Mesenchymal stem cell (in vitro differentiated cells and primary cell): ENCODE measurements around the gene PHC2.

ENCODE experiments used
- DNase-seq: peaks from one replicate; pipeline ENCODE4 v3.0.0-alpha.2; 2013
- H2AFZ ChIP-seq: one replicate; pipeline ENCODE4 v1.6.1; 2013; ENCODE audit warnings: low read depth, mild to moderate bottlenecking, control low read depth, inconsistent platforms, low read length, moderate library complexity
- H2AK5ac ChIP-seq: 2 replicates; pipeline ENCODE4 v1.6.1; 2013; ENCODE audit warnings: low read length, moderate library complexity, mild to moderate bottlenecking, inconsistent platforms; ENCODE audit not compliant: severe bottlenecking
- H2BK120ac ChIP-seq: one replicate; pipeline ENCODE4 v1.6.1; 2013; ENCODE audit warnings: low read depth, mild to moderate bottlenecking, inconsistent platforms, low read length, moderate library complexity
- H2BK12ac ChIP-seq, 2 experiments: one replicate each; pipeline ENCODE4 v1.6.1; 2013; ENCODE audit warnings: inconsistent platforms in 2 of 2, low read length in 2 of 2, mild to moderate bottlenecking in 2 of 2, moderate library complexity in 2 of 2, control low read depth in 1 of 2
- H2BK15ac ChIP-seq: one replicate; pipeline ENCODE4 v1.6.1; 2013; ENCODE audit warnings: mild to moderate bottlenecking, low read depth, inconsistent platforms; ENCODE audit not compliant: poor library complexity, severe bottlenecking
- H2BK5ac ChIP-seq: 2 replicates; pipeline ENCODE4 v1.6.1; 2013; ENCODE audit warnings: low read depth, mild to moderate bottlenecking, low read length, control low read depth, inconsistent platforms; ENCODE audit not compliant: poor library complexity, severe bottlenecking
- H3K14ac ChIP-seq, 2 experiments: one replicate each; pipeline ENCODE4 v1.6.1; 2013; ENCODE audit warnings: inconsistent platforms in 2 of 2, low read length in 2 of 2, control low read depth in 1 of 2, mild to moderate bottlenecking in 1 of 2, moderate library complexity in 1 of 2
- H3K18ac ChIP-seq, 2 experiments: one replicate each; pipeline ENCODE4 v1.6.1; 2013; ENCODE audit warnings: inconsistent platforms in 2 of 2, low read length in 2 of 2, control low read depth in 1 of 2, low read depth in 1 of 2, mild to moderate bottlenecking in 1 of 2
- H3K23ac ChIP-seq, 2 experiments: one replicate each; pipeline ENCODE4 v1.6.1; 2013; ENCODE audit warnings: inconsistent platforms in 2 of 2, low read length in 2 of 2, mild to moderate bottlenecking in 2 of 2, moderate library complexity in 2 of 2, control low read depth in 1 of 2
- H3K27ac ChIP-seq: 2 replicates; pipeline ENCODE4 v1.5.1; 2013; ENCODE audit warnings: mild to moderate bottlenecking, moderate library complexity, low read length, control low read depth, inconsistent platforms; ENCODE audit not compliant: poor library complexity, severe bottlenecking
- H3K27me3 ChIP-seq, 2 experiments: 2 replicates each; pipeline versions ENCODE4 v1.6.1 to v1.7.0; 2013; ENCODE audit warnings: low read length in 2 of 2, mild to moderate bottlenecking in 2 of 2, moderate library complexity in 2 of 2, control low read depth in 1 of 2, inconsistent platforms in 1 of 2; ENCODE audit not compliant: control insufficient read depth in 1 of 2, insufficient read depth in 1 of 2
- H3K36me3 ChIP-seq, 2 experiments: 2 replicates each; pipeline versions ENCODE4 v1.6.1 to v1.7.0; 2013; ENCODE audit warnings: low read length in 2 of 2, control low read depth in 1 of 2, inconsistent platforms in 1 of 2, low read depth in 1 of 2, mild to moderate bottlenecking in 1 of 2; ENCODE audit not compliant: insufficient read depth in 2 of 2, control insufficient read depth in 1 of 2
- H3K4ac ChIP-seq, 2 experiments: one replicate each; pipeline ENCODE4 v1.6.1; 2013; ENCODE audit warnings: inconsistent platforms in 2 of 2, low read length in 2 of 2, mild to moderate bottlenecking in 2 of 2, moderate library complexity in 2 of 2, control low read depth in 1 of 2, low read depth in 1 of 2
- H3K4me1 ChIP-seq: 2 replicates; pipeline ENCODE4 v1.6.1; 2013; ENCODE audit warnings: low read depth, low read length, control low read depth; ENCODE audit not compliant: control insufficient read depth, insufficient read depth
- H3K4me2 ChIP-seq: 2 replicates; pipeline ENCODE4 v1.6.1; 2013; ENCODE audit warnings: low read length, mild to moderate bottlenecking, inconsistent platforms; ENCODE audit not compliant: poor library complexity, severe bottlenecking
- H3K4me3 ChIP-seq, 2 experiments: 2 replicates each; pipeline versions ENCODE4 v1.5.1 to v1.7.0; 2013; ENCODE audit warnings: low read length in 2 of 2, mild to moderate bottlenecking in 2 of 2, control low read depth in 1 of 2, low read depth in 1 of 2; ENCODE audit not compliant: insufficient read depth in 1 of 2
- H3K79me1 ChIP-seq: replicated peaks from 2 replicates; pipeline ENCODE4 v1.6.1; 2013; ENCODE audit warnings: mild to moderate bottlenecking, control low read depth, low read length, inconsistent platforms; ENCODE audit not compliant: poor library complexity, severe bottlenecking
- H3K9ac ChIP-seq: 2 replicates; pipeline ENCODE4 v1.7.0; 2013; ENCODE audit warnings: mild to moderate bottlenecking, low read length, moderate library complexity
- H3K9me3 ChIP-seq: 2 replicates; pipeline ENCODE4 v1.7.0; 2013; ENCODE audit warnings: mild to moderate bottlenecking, low read length; ENCODE audit not compliant: control insufficient read depth
- H4K8ac ChIP-seq: one replicate; pipeline ENCODE4 v1.6.1; 2013; ENCODE audit warnings: inconsistent platforms, mild to moderate bottlenecking, low read length, moderate library complexity
- H4K91ac ChIP-seq: one replicate; pipeline ENCODE4 v1.6.1; 2013; ENCODE audit warnings: mild to moderate bottlenecking, low read length, inconsistent platforms
- WGBS: methylation state at CpG from one replicate; pipeline ENCODE4 v1.1.7; 2013; ENCODE audit warnings: mixed read lengths; 5-methylcytosine and 5-hydroxymethylcytosine counted together

The PHC2 gene

GRCh38 chr1:33322870-33323585 lies 107.9 kb downstream of the PHC2 start:
- Histone ChIP-seq H3K9me3 (no peaks in the 10 kb centered on the region), H2AFZ (no peak overlapping the region), H3K36me3 (peaks cover 62 to 75% of the 10 kb centered on the region in 2 experiments), H3K79me1 (peaks cover 19% of the 10 kb centered on the region), H4K91ac (no peak overlapping the region), H2BK15ac (no peak overlapping the region), H2BK12ac (no peak overlapping the region), H2BK5ac (no peak overlapping the region), H3K23ac (no peak overlapping the region), H3K14ac (no peak overlapping the region), H3K4me3 (no peak overlapping the region), H3K27ac (peak overlapping the region; percentile 7), H3K4ac (no peak overlapping the region), H2BK120ac (no peak overlapping the region), H4K8ac (no peak overlapping the region), H3K9ac (no peak overlapping the region), H3K4me2 (no peak overlapping the region), H2AK5ac (no peak overlapping the region), H3K27me3 (no peaks in the 10 kb centered on the region), H3K18ac (no peak overlapping the region), H3K4me1 (peaks cover 24% of the 10 kb centered on the region)
- 94% methylated on average over 10 of the region's 10 CpGs for WGBS
- DNase-seq = no peak

GRCh38 chr1:33322109-33322508 lies 108.8 kb downstream of the PHC2 start:
- Histone ChIP-seq H3K23ac (no peak overlapping the region), H3K9me3 (no peaks in the 10 kb centered on the region), H3K4me3 (no peak overlapping the region), H3K14ac (no peak overlapping the region), H2BK15ac (no peak overlapping the region), H2BK5ac (no peak overlapping the region), H2BK12ac (no peak overlapping the region), H2AFZ (no peak overlapping the region), H4K8ac (no peak overlapping the region), H2AK5ac (no peak overlapping the region), H3K27me3 (no peaks in the 10 kb centered on the region), H3K27ac (no peak overlapping the region), H3K4me1 (peaks cover 21% of the 10 kb centered on the region), H4K91ac (no peak overlapping the region), H3K79me1 (peaks cover 17% of the 10 kb centered on the region), H3K18ac (no peak overlapping the region), H3K9ac (no peak overlapping the region), H2BK120ac (no peak overlapping the region), H3K4me2 (no peak overlapping the region), H3K36me3 (peaks cover 53 to 66% of the 10 kb centered on the region in 2 experiments), H3K4ac (no peak overlapping the region)
- WGBS = 83% methylated on average over 6 of the region's 6 CpGs
- no peak for DNase-seq

GRCh38 chr1:33321178-33321577 lies 109.7 kb downstream of the PHC2 start:
- Histone ChIP-seq H3K4me3 (no peak overlapping the region), H3K14ac (no peak overlapping the region), H3K23ac (no peak overlapping the region), H3K9ac (no peak overlapping the region), H2AK5ac (no peak overlapping the region), H3K27ac (no peak overlapping the region), H2BK15ac (no peak overlapping the region), H2BK12ac (no peak overlapping the region), H3K36me3 (peaks cover 49 to 57% of the 10 kb centered on the region in 2 experiments), H2BK5ac (no peak overlapping the region), H3K4ac (no peak overlapping the region), H3K4me2 (no peak overlapping the region), H3K18ac (no peak overlapping the region), H3K4me1 (peaks cover 27% of the 10 kb centered on the region), H3K9me3 (no peaks in the 10 kb centered on the region), H4K8ac (no peak overlapping the region), H3K27me3 (no peaks in the 10 kb centered on the region), H4K91ac (no peak overlapping the region), H2AFZ (no peak overlapping the region), H3K79me1 (peaks cover 17% of the 10 kb centered on the region), H2BK120ac (no peak overlapping the region)
- DNase-seq = no peak
- WGBS = 95% methylated on average over 5 of the region's 5 CpGs

GRCh38 chr1:33320619-33321165 lies 110.2 kb downstream of the PHC2 start, which contains the start of gene A3GALT2:
Gene A3GALT2, minus strand, starts transcription at chr1:33321098. Its CDS starts 0 bp downstream, at chr1:33321098.
- Histone ChIP-seq H3K9ac (peak within 1 kb of the TSS; percentile 6), H3K14ac (no peak within 1 kb of the TSS), H2BK5ac (no peak within 1 kb of the TSS), H3K4ac (no peak within 1 kb of the TSS), H3K23ac (no peak within 1 kb of the TSS), H3K79me1 (peaks cover 16% of the 10 kb centered on the region), H4K8ac (peak within 1 kb of the TSS; percentile 42), H3K9me3 (no peaks in the 10 kb centered on the region), H3K36me3 (peaks cover 48 to 52% of the 10 kb centered on the region in 2 experiments), H3K27me3 (no peaks in the 10 kb centered on the region), H2AFZ (no peak within 1 kb of the TSS), H3K4me2 (no peak within 1 kb of the TSS), H2BK15ac (peak within 1 kb of the TSS; percentile 19), H2BK12ac (no peak within 1 kb of the TSS), H3K4me3 (no peak within 1 kb of the TSS), H3K4me1 (peaks cover 29% of the 10 kb centered on the region), H3K18ac (no peak within 1 kb of the TSS), H4K91ac (no peak within 1 kb of the TSS), H2BK120ac (no peak within 1 kb of the TSS), H3K27ac (no peak within 1 kb of the TSS), H2AK5ac (no peak within 1 kb of the TSS)
- 89% methylated on average over 7 of the region's 8 CpGs for WGBS
- DNase-seq = no peak
